ENCODE measurements around the gene MTARC2.

- TF ChIP-seq CTCF (optimal IDR thresholded peaks at IDR 0.05 in 1 of 3, IDR thresholded peaks at IDR 0.05 in 1 of 3, conservative IDR thresholded peaks at IDR 0.05 in 1 of 3; ENCODE audit: extremely low read depth in 1 of 3, insufficient read depth in 2 of 3, low read length in 3 of 3), result no peak
- no peak for TF ChIP-seq EZH2 (IDR thresholded peaks at IDR 0.05; ENCODE audit: low read length)
Measured at GRCh38 chr1:220810963-220811362, 62.8 kb downstream of the MTARC2 start.

Data from keratinocyte (primary cell).